ENCODE measurements around the gene ARPC5L. TPM values are rescaled to one million over a fixed set of nuclear protein-coding genes. Genes with fewer than 3 reads are reported as not detected.

Gene ARPC5L
- total and polyA plus RNA-seq, 9 of the 15 experiments (the other 6 are each of a cell fraction or from before 2014, with no cell fraction given) = 25.4 to 113 (median 63.8) TPM

DNA sequence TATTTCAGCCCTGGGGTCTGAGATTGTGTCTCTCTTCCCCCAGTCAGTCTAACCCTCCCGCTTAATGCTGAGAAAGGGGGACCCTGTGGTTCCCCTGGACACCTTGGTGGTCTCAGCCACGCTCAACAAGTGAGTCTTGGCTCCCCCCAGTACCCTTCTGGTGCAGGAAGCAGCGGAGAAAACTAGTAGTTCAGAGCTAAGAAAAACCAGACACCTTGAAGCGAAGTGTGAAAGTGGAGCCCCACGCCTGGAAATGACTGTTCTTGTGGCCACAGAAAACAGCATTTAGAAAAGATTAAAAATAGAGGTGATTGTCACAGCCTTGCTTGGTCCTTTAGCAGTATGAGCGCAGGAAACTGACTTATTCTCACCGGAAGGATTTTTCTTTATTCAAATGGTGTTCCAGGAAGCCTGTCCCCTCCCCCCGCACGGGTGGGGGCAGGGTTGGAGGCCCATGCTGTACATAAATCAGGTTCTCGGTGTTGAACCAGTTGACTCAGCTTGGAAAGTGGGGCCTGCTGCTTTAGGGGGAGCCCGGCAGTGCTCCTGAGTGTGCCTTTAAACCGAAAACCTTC lies 8.1 kb downstream of the ARPC5L start (continued):
- TF ChIP-seq ETV1 (tag; conservative IDR thresholded peaks at IDR 0.05; ENCODE audit: low read depth) (peak; percentile 67), FUS (optimal IDR thresholded peaks at IDR 0.05; ENCODE audit: low read depth, low read length) (no peak), KLF16 (IDR thresholded peaks at IDR 0.05) (no peak), MXI1 (IDR thresholded peaks at IDR 0.05; ENCODE audit: low read depth, low read length) (0 out of 2 replicates have a peak, but pooled peaks have one; percentile 42), RB1 (IDR thresholded peaks at IDR 0.05; ENCODE audit: low read depth) (0 out of 2 replicates have a peak, but pooled peaks have one; percentile 9), KDM4B (IDR thresholded peaks at IDR 0.05; ENCODE audit: borderline replicate concordance in 2 of 2, low read depth in 1 of 2) (no peak), MYC (IDR thresholded peaks at IDR 0.05; ENCODE audit: low read depth, low read length) (peak; percentile 78), MYC (CRISPR knock-in tag; IDR thresholded peaks at IDR 0.05; ENCODE audit: borderline replicate concordance, low read depth) (no peak), BDP1 (IDR thresholded peaks at IDR 0.05; ENCODE audit: insufficient read depth, insufficient read length) (no peak), KLF13 (tag; IDR thresholded peaks at IDR 0.05; ENCODE audit: borderline replicate concordance, low read depth) (no peak), C11orf30 (IDR thresholded peaks at IDR 0.05; ENCODE audit: low read depth) (no peak), MEF2D (tag; conservative IDR thresholded peaks at IDR 0.05; ENCODE audit: low read depth) (no peak), L3MBTL2 (IDR thresholded peaks at IDR 0.05) (no peak), ZNF212 (CRISPR knock-in tag; IDR thresholded peaks at IDR 0.05) (no peak), MECOM (CRISPR knock-in tag; IDR thresholded peaks at IDR 0.05) (no peak), GTF2F1 (IDR thresholded peaks at IDR 0.05; ENCODE audit: low read depth, low read length) (no peak), BCL6 (CRISPR knock-in tag; IDR thresholded peaks at IDR 0.05) (no peak), CAMTA2 (CRISPR knock-in tag; conservative IDR thresholded peaks at IDR 0.05) (no peak), NFATC3 (IDR thresholded peaks at IDR 0.05) (no peak), HDAC6 (IDR thresholded peaks at IDR 0.05; ENCODE audit: low read depth, low read length) (no peak), ZFX (CRISPR knock-in tag; IDR thresholded peaks at IDR 0.05) (no peak), MTA2 (IDR thresholded peaks at IDR 0.05; ENCODE audit: low read depth) (no peak)
- TF ChIP-seq, protein P1, sequence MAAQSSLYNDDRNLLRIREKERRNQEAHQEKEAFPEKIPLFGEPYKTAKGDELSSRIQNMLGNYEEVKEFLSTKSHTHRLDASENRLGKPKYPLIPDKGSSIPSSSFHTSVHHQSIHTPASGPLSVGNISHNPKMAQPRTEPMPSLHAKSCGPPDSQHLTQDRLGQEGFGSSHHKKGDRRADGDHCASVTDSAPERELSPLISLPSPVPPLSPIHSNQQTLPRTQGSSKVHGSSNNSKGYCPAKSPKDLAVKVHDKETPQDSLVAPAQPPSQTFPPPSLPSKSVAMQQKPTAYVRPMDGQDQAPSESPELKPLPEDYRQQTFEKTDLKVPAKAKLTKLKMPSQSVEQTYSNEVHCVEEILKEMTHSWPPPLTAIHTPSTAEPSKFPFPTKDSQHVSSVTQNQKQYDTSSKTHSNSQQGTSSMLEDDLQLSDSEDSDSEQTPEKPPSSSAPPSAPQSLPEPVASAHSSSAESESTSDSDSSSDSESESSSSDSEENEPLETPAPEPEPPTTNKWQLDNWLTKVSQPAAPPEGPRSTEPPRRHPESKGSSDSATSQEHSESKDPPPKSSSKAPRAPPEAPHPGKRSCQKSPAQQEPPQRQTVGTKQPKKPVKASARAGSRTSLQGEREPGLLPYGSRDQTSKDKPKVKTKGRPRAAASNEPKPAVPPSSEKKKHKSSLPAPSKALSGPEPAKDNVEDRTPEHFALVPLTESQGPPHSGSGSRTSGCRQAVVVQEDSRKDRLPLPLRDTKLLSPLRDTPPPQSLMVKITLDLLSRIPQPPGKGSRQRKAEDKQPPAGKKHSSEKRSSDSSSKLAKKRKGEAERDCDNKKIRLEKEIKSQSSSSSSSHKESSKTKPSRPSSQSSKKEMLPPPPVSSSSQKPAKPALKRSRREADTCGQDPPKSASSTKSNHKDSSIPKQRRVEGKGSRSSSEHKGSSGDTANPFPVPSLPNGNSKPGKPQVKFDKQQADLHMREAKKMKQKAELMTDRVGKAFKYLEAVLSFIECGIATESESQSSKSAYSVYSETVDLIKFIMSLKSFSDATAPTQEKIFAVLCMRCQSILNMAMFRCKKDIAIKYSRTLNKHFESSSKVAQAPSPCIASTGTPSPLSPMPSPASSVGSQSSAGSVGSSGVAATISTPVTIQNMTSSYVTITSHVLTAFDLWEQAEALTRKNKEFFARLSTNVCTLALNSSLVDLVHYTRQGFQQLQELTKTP (IDR thresholded peaks at IDR 0.05; ENCODE audit: low read depth in 1 of 2, partially characterized antibody in 2 of 2) = no peak
- TF ChIP-seq, protein P2, sequence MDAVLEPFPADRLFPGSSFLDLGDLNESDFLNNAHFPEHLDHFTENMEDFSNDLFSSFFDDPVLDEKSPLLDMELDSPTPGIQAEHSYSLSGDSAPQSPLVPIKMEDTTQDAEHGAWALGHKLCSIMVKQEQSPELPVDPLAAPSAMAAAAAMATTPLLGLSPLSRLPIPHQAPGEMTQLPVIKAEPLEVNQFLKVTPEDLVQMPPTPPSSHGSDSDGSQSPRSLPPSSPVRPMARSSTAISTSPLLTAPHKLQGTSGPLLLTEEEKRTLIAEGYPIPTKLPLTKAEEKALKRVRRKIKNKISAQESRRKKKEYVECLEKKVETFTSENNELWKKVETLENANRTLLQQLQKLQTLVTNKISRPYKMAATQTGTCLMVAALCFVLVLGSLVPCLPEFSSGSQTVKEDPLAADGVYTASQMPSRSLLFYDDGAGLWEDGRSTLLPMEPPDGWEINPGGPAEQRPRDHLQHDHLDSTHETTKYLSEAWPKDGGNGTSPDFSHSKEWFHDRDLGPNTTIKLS (IDR thresholded peaks at IDR 0.05; ENCODE audit: borderline replicate concordance, low read depth) = no peak
- TF ChIP-seq, protein P3, sequence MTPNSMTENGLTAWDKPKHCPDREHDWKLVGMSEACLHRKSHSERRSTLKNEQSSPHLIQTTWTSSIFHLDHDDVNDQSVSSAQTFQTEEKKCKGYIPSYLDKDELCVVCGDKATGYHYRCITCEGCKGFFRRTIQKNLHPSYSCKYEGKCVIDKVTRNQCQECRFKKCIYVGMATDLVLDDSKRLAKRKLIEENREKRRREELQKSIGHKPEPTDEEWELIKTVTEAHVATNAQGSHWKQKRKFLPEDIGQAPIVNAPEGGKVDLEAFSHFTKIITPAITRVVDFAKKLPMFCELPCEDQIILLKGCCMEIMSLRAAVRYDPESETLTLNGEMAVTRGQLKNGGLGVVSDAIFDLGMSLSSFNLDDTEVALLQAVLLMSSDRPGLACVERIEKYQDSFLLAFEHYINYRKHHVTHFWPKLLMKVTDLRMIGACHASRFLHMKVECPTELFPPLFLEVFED (CRISPR knock-in tag; conservative IDR thresholded peaks at IDR 0.05) = no peak
